Trophoblast cell (in vitro differentiated cells and primary cell): ENCODE results near the gene MINPP1.

Experiments used
- DNase-seq, 2 donors: peaks; one replicate each; pipeline ENCODE4 v3.0.0-alpha.2; 2016
- H2AFZ ChIP-seq: 2 replicates; pipeline ENCODE4 v1.6.1; 2013; ENCODE audit warnings: low read length, moderate library complexity, mild to moderate bottlenecking; ENCODE audit not compliant: insufficient read depth, poor library complexity
- H2AK5ac ChIP-seq: 2 replicates; pipeline ENCODE4 v1.6.1; 2013; ENCODE audit warnings: mild to moderate bottlenecking, low read length
- H2BK120ac ChIP-seq: 2 replicates; pipeline ENCODE4 v1.6.1; 2013; ENCODE audit warnings: low read length, mild to moderate bottlenecking, moderate library complexity; ENCODE audit not compliant: insufficient read depth, poor library complexity
- H2BK12ac ChIP-seq: 2 replicates; pipeline ENCODE4 v1.6.1; 2013; ENCODE audit warnings: mild to moderate bottlenecking, low read length, moderate library complexity
- H2BK5ac ChIP-seq: 2 replicates; pipeline ENCODE4 v1.6.1; 2013; ENCODE audit warnings: low read length, low read depth, moderate library complexity, mild to moderate bottlenecking; ENCODE audit not compliant: poor library complexity
- H3K14ac ChIP-seq: 2 replicates; pipeline ENCODE4 v1.6.1; 2013; ENCODE audit warnings: mild to moderate bottlenecking, low read length
- H3K18ac ChIP-seq: 2 replicates; pipeline ENCODE4 v1.6.1; 2013; ENCODE audit warnings: mild to moderate bottlenecking, low read length
- H3K23ac ChIP-seq: 2 replicates; pipeline ENCODE4 v1.6.1; 2013; ENCODE audit warnings: low read length
- H3K27ac ChIP-seq: 2 replicates; pipeline ENCODE4 v1.5.1; 2013; ENCODE audit warnings: low read depth, mild to moderate bottlenecking, inconsistent platforms, low read length, moderate library complexity
- H3K27me3 ChIP-seq: 2 replicates; pipeline ENCODE4 v1.6.1; 2013; ENCODE audit warnings: inconsistent platforms, mild to moderate bottlenecking, low read length, moderate library complexity; ENCODE audit not compliant: insufficient read depth
- H3K36me3 ChIP-seq, 2 experiments: 1 replicate in 1 of 2; 2 replicates in 1 of 2; pipeline ENCODE4 v1.6.1; 2013; ENCODE audit warnings: low read length in 2 of 2, mild to moderate bottlenecking in 2 of 2, moderate library complexity in 1 of 2; ENCODE audit not compliant: insufficient read depth in 2 of 2, control insufficient read depth in 1 of 2
- H3K4ac ChIP-seq: 2 replicates; pipeline ENCODE4 v1.6.1; 2013; ENCODE audit warnings: low read depth, mild to moderate bottlenecking, low read length, moderate library complexity
- H3K4me1 ChIP-seq, 2 experiments: 1 replicate in 1 of 2; 2 replicates in 1 of 2; pipeline ENCODE4 v1.6.1; 2013; ENCODE audit warnings: low read length in 2 of 2, mild to moderate bottlenecking in 2 of 2, moderate library complexity in 1 of 2; ENCODE audit not compliant: insufficient read depth in 2 of 2, control insufficient read depth in 1 of 2
- H3K4me2 ChIP-seq: 2 replicates; pipeline ENCODE4 v1.6.1; 2013; ENCODE audit warnings: inconsistent platforms, mild to moderate bottlenecking, low read length, moderate library complexity
- H3K4me3 ChIP-seq: 2 replicates; pipeline ENCODE4 v1.5.1; 2013; ENCODE audit warnings: mild to moderate bottlenecking, low read depth, low read length, inconsistent platforms
- H3K79me1 ChIP-seq: one replicate; pipeline ENCODE4 v1.6.1; 2013; ENCODE audit warnings: low read length
- H3K79me2 ChIP-seq: 2 replicates; pipeline ENCODE4 v1.6.1; 2013; ENCODE audit warnings: low read length, mild to moderate bottlenecking; ENCODE audit not compliant: control insufficient read depth, insufficient read depth, poor library complexity
- H3K9ac ChIP-seq: 2 replicates; pipeline ENCODE4 v1.6.1; 2013; ENCODE audit warnings: mild to moderate bottlenecking, low read length
- H3K9me3 ChIP-seq: 2 replicates; pipeline ENCODE4 v1.6.1; 2013; ENCODE audit warnings: low read depth, mild to moderate bottlenecking, control low read depth, inconsistent platforms, low read length; ENCODE audit not compliant: insufficient read depth
- H4K12ac ChIP-seq: 2 replicates; pipeline ENCODE4 v1.6.1; 2013; ENCODE audit warnings: low read depth, mild to moderate bottlenecking, low read length, moderate library complexity
- H4K8ac ChIP-seq: 2 replicates; pipeline ENCODE4 v1.6.1; 2013; ENCODE audit warnings: low read depth, mild to moderate bottlenecking, low read length, moderate library complexity
- H4K91ac ChIP-seq: one replicate; pipeline ENCODE4 v1.6.1; 2013; ENCODE audit warnings: low read depth, mild to moderate bottlenecking, low read length, moderate library complexity
- WGBS: extraction: QIAGEN DNeasy Blood & Tissue Kit; methylation state at CpG from one replicate; pipeline ENCODE4 v1.1.7; 2013; ENCODE audit warnings: missing lambda C conversion rate; ENCODE audit not compliant: insufficient read length, insufficient coverage; ENCODE audit errors: extremely low coverage; 5-methylcytosine and 5-hydroxymethylcytosine counted together

Gene MINPP1

DNA sequence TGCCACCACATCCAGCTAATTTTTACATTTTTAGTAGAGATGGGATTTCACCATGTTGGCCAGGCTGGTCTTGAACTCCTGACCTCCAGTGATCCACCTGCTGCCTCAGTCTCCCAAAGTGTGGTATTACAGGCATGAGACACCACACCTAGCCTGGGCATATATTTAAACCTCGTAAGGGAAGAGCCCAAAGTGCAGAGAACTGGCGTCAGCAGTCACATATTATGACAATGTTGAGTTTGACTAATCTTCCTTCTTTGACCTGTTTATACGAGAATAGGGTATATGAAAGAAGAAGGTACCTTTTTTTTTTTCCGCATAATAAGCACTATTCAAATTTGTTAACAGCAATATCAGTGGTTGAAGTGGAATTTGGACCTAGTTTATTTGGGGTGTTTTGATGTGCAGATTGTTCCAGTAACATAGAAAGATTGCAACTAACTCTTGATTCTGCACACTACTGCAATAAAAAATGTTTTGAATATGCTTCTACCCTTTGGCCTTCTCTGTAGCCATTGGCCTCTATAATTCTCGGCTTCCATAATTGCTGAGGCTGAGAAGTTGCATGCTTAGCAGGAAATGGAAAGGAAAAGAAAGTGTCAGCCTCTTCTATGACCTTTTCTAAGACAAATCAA, 55.9 kb downstream of the MINPP1 start:
- Histone ChIP-seq H3K18ac (no peak overlapping the region), H3K23ac (no peak overlapping the region), H3K4ac (no peak overlapping the region), H3K27me3 (no peaks in the 10 kb centered on the region), H4K12ac (no peak overlapping the region), H2AK5ac (no peak overlapping the region), H3K9ac (no peak overlapping the region), H2BK12ac (no peak overlapping the region), H3K27ac (no peak overlapping the region), H3K4me3 (no peak overlapping the region), H4K8ac (no peak overlapping the region), H4K91ac (no peak overlapping the region), H2AFZ (no peak overlapping the region), H3K79me2 (no peaks in the 10 kb centered on the region), H3K4me2 (no peak overlapping the region), H2BK120ac (no peak overlapping the region), H3K4me1 (no peaks in the 10 kb centered on the region), H3K14ac (no peak overlapping the region), H2BK5ac (no peak overlapping the region), H3K36me3 (no peaks in the 10 kb centered on the region), H3K79me1 (no peaks in the 10 kb centered on the region), H3K9me3 (peaks cover 12% of the 10 kb centered on the region)
- WGBS = no CpG with 5 or more reads among the region's 5 CpGs
- no peak for DNase-seq

DNA sequence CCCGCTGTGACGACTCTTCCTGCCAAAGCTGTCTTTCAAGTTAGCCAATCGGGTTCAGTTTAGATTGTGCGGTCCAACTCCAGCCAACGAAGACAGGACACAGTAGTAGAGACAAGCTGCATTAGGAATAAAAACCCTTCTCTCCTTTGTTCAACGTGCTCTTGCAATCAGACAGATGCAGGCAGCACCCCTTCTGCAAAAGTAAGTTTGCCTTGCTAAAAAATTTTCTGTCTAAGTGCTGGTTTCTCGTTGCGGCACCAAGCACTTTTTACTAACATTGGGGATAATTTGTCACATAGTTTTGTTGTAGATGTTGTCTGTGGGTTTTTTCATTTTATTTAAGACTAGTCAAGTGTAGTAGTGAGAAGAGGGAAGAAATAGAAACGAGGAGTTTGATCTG, 58.1 kb downstream of the MINPP1 start:
- Histone ChIP-seq H3K79me1 (no peaks in the 10 kb centered on the region), H2BK5ac (no peak overlapping the region), H3K4me2 (no peak overlapping the region), H2AK5ac (no peak overlapping the region), H4K12ac (no peak overlapping the region), H2BK12ac (no peak overlapping the region), H3K9me3 (peaks cover 14% of the 10 kb centered on the region), H3K9ac (no peak overlapping the region), H3K4me1 (no peaks in the 10 kb centered on the region), H3K18ac (no peak overlapping the region), H3K27ac (no peak overlapping the region), H2AFZ (no peak overlapping the region), H3K4me3 (no peak overlapping the region), H3K79me2 (no peaks in the 10 kb centered on the region), H2BK120ac (no peak overlapping the region), H3K27me3 (no peaks in the 10 kb centered on the region), H3K23ac (no peak overlapping the region), H4K91ac (no peak overlapping the region), H3K14ac (no peak overlapping the region), H3K4ac (no peak overlapping the region), H3K36me3 (no peaks in the 10 kb centered on the region), H4K8ac (no peak overlapping the region)
- WGBS = no CpG with 5 or more reads among the region's 9 CpGs
- DNase-seq = no peak

DNA sequence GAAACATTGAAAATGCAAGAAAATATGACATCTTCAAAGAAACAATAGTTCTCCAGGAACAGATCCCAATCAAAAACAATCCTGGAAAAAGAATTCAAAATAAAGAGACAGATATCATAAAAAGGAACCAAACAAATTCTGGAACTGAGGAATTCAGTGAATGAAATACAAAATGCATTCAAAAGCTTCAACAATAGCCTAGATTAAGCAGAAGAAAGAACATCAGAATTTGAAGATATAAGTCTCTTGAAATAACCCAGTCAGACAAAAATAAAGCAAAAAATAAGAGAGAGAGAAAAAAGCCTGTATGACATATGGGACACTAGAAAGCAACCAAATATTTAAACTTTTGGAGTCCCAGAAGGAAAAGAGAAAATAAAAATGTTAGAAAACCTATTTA, 60.3 kb downstream of the MINPP1 start:
- H3K9me3 ChIP-seq = peaks cover 14% of the 10 kb centered on the region
- H3K79me1 ChIP-seq = no peaks in the 10 kb centered on the region
- H2BK5ac ChIP-seq = no peak overlapping the region
- H3K18ac ChIP-seq = no peak overlapping the region
- H2BK120ac ChIP-seq = no peak overlapping the region
- no peak overlapping the region for H3K27ac ChIP-seq
- H3K14ac ChIP-seq = no peak overlapping the region
- no peaks in the 10 kb centered on the region for H3K27me3 ChIP-seq
- H2BK12ac ChIP-seq = no peak overlapping the region
- no peak overlapping the region for H3K4me2 ChIP-seq
- no peak overlapping the region for H3K4ac ChIP-seq
- H3K36me3 ChIP-seq = no peaks in the 10 kb centered on the region
- H3K4me3 ChIP-seq = no peak overlapping the region
- H2AK5ac ChIP-seq = no peak overlapping the region
- no peak overlapping the region for H4K12ac ChIP-seq
- no peak overlapping the region for H4K91ac ChIP-seq
- H3K23ac ChIP-seq = no peak overlapping the region
- H3K79me2 ChIP-seq = no peaks in the 10 kb centered on the region
- no peak overlapping the region for H2AFZ ChIP-seq
- H3K9ac ChIP-seq = no peak overlapping the region
- H4K8ac ChIP-seq = no peak overlapping the region
- H3K4me1 ChIP-seq = no peaks in the 10 kb centered on the region
- no peak for DNase-seq

DNA sequence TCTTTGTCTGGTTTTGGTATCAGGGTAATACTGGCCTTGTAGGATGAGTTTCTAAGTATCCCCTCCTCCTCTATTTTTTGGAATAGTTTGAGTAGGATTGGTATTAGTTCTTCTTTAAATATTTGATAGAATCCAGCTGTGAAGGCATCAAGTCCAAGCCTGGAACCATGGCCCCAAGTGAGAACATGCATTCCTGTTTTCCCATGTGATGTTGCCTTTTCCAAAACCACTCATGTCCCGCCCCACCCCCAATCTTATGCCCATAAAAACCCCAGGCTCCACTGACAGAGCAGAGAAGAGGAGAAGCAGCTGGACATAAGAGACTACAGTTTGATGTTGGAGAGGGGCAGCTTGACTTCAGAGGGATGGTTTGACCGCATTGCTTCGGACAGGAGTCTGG, 71.2 kb downstream of the MINPP1 start:
- no CpG with 5 or more reads among the region's 3 CpGs for WGBS
- Histone ChIP-seq H3K9ac (no peak overlapping the region), H2AFZ (no peak overlapping the region), H3K23ac (no peak overlapping the region), H3K18ac (no peak overlapping the region), H2AK5ac (no peak overlapping the region), H3K9me3 (no peaks in the 10 kb centered on the region), H4K12ac (no peak overlapping the region), H3K4ac (no peak overlapping the region), H3K36me3 (no peaks in the 10 kb centered on the region), H3K4me2 (no peak overlapping the region), H2BK120ac (no peak overlapping the region), H3K14ac (no peak overlapping the region), H3K4me3 (no peak overlapping the region), H3K79me2 (no peaks in the 10 kb centered on the region), H3K79me1 (no peaks in the 10 kb centered on the region), H3K27ac (no peak overlapping the region), H2BK12ac (no peak overlapping the region), H3K4me1 (no peaks in the 10 kb centered on the region), H2BK5ac (no peak overlapping the region), H4K91ac (no peak overlapping the region), H3K27me3 (no peaks in the 10 kb centered on the region), H4K8ac (no peak overlapping the region)
- no peak for DNase-seq
